ENCODE data around the gene CMC2. TPM values are rescaled to one million over a fixed set of nuclear protein-coding genes. Genes with fewer than 3 reads are reported as not detected.
A peak's percentile ranks its signal among the peaks of the same experiment; 100 is the strongest.

The CMC2 gene
- total and polyA plus RNA-seq, 2 of the 13 experiments (the other 11 are each of a cell fraction or from before 2014, with no cell fraction given), result 116 to 129 TPM

- TF ChIP-seq ZHX1 (CRISPR knock-in tag; IDR thresholded peaks at IDR 0.05; ENCODE audit: low read depth) (peak; percentile 76), ELF3 (CRISPR knock-in tag; IDR thresholded peaks at IDR 0.05) (peak; percentile 69), POLR2AphosphoS5 (IDR thresholded peaks at IDR 0.05; ENCODE audit: low read depth, low read length) (peak; percentile 89), ZNF687 (CRISPR knock-in tag; IDR thresholded peaks at IDR 0.05) (peak; percentile 89), ZBTB38 (CRISPR knock-in tag; IDR thresholded peaks at IDR 0.05) (no peak; the same call in 1 of the 2 replicates), FOXK2 (IDR thresholded peaks at IDR 0.05) (peak; percentile 100), NFYB (CRISPR knock-in tag; IDR thresholded peaks at IDR 0.05) (peak; percentile 84), ZNF615 (CRISPR knock-in tag; IDR thresholded peaks at IDR 0.05; ENCODE audit: borderline replicate concordance) (no peak), EED (CRISPR knock-in tag; IDR thresholded peaks at IDR 0.05) (peak; percentile 85), HNRNPK (IDR thresholded peaks at IDR 0.05; ENCODE audit: low read depth, low read length, poor library complexity, severe bottlenecking) (no peak), USF2 (IDR thresholded peaks at IDR 0.05; ENCODE audit: low read depth, low read length) (peak; percentile 96), USF2 (CRISPR knock-in tag; IDR thresholded peaks at IDR 0.05; ENCODE audit: borderline replicate concordance) (peak; percentile 98), ZNF724P (CRISPR knock-in tag; IDR thresholded peaks at IDR 0.05; ENCODE audit: borderline replicate concordance) (peak; percentile 86), FIP1L1 (IDR thresholded peaks at IDR 0.05; ENCODE audit: borderline replicate concordance, insufficient read depth, low read depth, low read length) (no peak)
Observed at GRCh38 chr16:81006813-81007695, at the start of gene CMC2, which contains the start of gene CENPN (continued).
